HepG2 (cell line): Measurements from ENCODE around the gene RPS6KL1. TPM values are rescaled to one million over a fixed set of nuclear protein-coding genes. Genes with fewer than 3 reads are reported as not detected.

Experiments
- ATF2 ChIP-seq: sonication (generic); formaldehyde crosslinking; IDR thresholded peaks from 2 replicates; pipeline ENCODE4 v1.4.0; 2020; ENCODE audit warnings: missing genetic modification reagents
- CBFB ChIP-seq: sonication (generic); formaldehyde crosslinking; IDR thresholded peaks from 2 replicates; pipeline ENCODE4 v1.4.0; 2020; ENCODE audit warnings: missing genetic modification reagents
- CBX1 ChIP-seq: IDR thresholded peaks from one replicate; pipeline ENCODE4 v1.6.1; 2016; ENCODE audit warnings: antibody characterized with exemption, low read depth
- CSRNP1 ChIP-seq: sonication (generic); formaldehyde crosslinking; IDR thresholded peaks from 2 replicates; pipeline ENCODE4 v1.8.1; 2023; ENCODE audit warnings: mild to moderate bottlenecking, missing genetic modification reagents
- FOXK2 ChIP-seq: fragments of 450-650 bp; IDR thresholded peaks from 2 replicates; pipeline ENCODE4 v1.6.1; 2016
- HOMEZ ChIP-seq: IDR thresholded peaks from 2 replicates; pipeline ENCODE4 v1.6.1; 2016; ENCODE audit warnings: low read depth
- MED8 ChIP-seq: sonication (generic); formaldehyde crosslinking; IDR thresholded peaks from 2 replicates; pipeline ENCODE4 v1.8.1; 2023; ENCODE audit warnings: mild to moderate bottlenecking, missing genetic modification reagents; ENCODE audit not compliant: insufficient replicate concordance
- MEF2D ChIP-seq: sonication (generic); formaldehyde crosslinking; IDR thresholded peaks from 2 replicates; pipeline ENCODE4 v1.5.1; 2020; ENCODE audit warnings: mild to moderate bottlenecking, missing genetic modification reagents
- MIER3 ChIP-seq: IDR thresholded peaks from 2 replicates; pipeline ENCODE4 v1.6.1; 2016; ENCODE audit warnings: missing compliant biosample characterization, borderline replicate concordance
- NBN ChIP-seq: fragments of 450-650 bp; conservative IDR thresholded peaks from 2 replicates; pipeline ENCODE4 v1.6.1; 2017
- NFKB2 ChIP-seq: sonication (generic); formaldehyde crosslinking; IDR thresholded peaks from 2 replicates; pipeline ENCODE4 v1.4.0; 2020; ENCODE audit warnings: missing genetic modification reagents, borderline replicate concordance
- POLR2G ChIP-seq: fragments of 200-400 bp; formaldehyde crosslinking; IDR thresholded peaks from 2 replicates; pipeline ENCODE4 v1.6.1; 2018; ENCODE audit warnings: mild to moderate bottlenecking, low read depth, low read length, moderate library complexity
- SP5 ChIP-seq: IDR thresholded peaks from 2 replicates; pipeline ENCODE4 v1.6.1; 2016; ENCODE audit warnings: low read depth, borderline replicate concordance
- SRSF1 ChIP-seq: fragments of 200-400 bp; formaldehyde crosslinking; optimal IDR thresholded peaks from 2 replicates; pipeline ENCODE3; 2017; ENCODE audit warnings: mild to moderate bottlenecking, low read depth, low read length, moderate library complexity
- TBX2 ChIP-seq: sonication (generic); formaldehyde crosslinking; IDR thresholded peaks from 2 replicates; pipeline ENCODE4 v1.5.0; 2020; ENCODE audit warnings: missing genetic modification reagents, mild to moderate bottlenecking, borderline replicate concordance
- XRCC5 ChIP-seq: fragments of 200-400 bp; formaldehyde crosslinking; optimal IDR thresholded peaks from 2 replicates; pipeline ENCODE3; 2017; ENCODE audit warnings: mild to moderate bottlenecking, low read length
- ZFP36 ChIP-seq: fragments of 150-350 bp; IDR thresholded peaks from 2 replicates; pipeline ENCODE4 v1.6.1; 2018; ENCODE audit warnings: borderline replicate concordance, low read length, low read depth; ENCODE audit not compliant: partially characterized antibody
- ZFP36L2 ChIP-seq: sonication (generic); formaldehyde crosslinking; IDR thresholded peaks from 2 replicates; pipeline ENCODE4 v1.4.0; 2020; ENCODE audit warnings: missing genetic modification reagents
- ZNF234 ChIP-seq: sonication (generic); formaldehyde crosslinking; conservative IDR thresholded peaks from 2 replicates; pipeline ENCODE4 v1.5.1; 2020; ENCODE audit warnings: mild to moderate bottlenecking, missing genetic modification reagents
- ZNF337 ChIP-seq: sonication (generic); formaldehyde crosslinking; IDR thresholded peaks from 2 replicates; pipeline ENCODE4 v1.5.1; 2020; ENCODE audit warnings: missing genetic modification reagents, low read depth, mild to moderate bottlenecking, borderline replicate concordance
- ZNF430 ChIP-seq: sonication (generic); formaldehyde crosslinking; IDR thresholded peaks from 2 replicates; pipeline ENCODE4 v1.9.0; 2021; ENCODE audit warnings: mild to moderate bottlenecking, missing genetic modification reagents
- ZNF468 ChIP-seq: sonication (generic); formaldehyde crosslinking; IDR thresholded peaks from 2 replicates; pipeline ENCODE4 v1.8.0; 2022; ENCODE audit warnings: mild to moderate bottlenecking, moderate library complexity, missing genetic modification reagents
- ZNF546 ChIP-seq: sonication (generic); formaldehyde crosslinking; conservative IDR thresholded peaks from 2 replicates; pipeline ENCODE4 v1.8.1; 2023; ENCODE audit warnings: mild to moderate bottlenecking, missing genetic modification reagents
- ZNF577 ChIP-seq: sonication (generic); formaldehyde crosslinking; IDR thresholded peaks from 2 replicates; pipeline ENCODE4 v1.4.0; 2020; ENCODE audit warnings: mild to moderate bottlenecking, low read depth, missing genetic modification reagents, borderline replicate concordance
- ZNF777 ChIP-seq: sonication (generic); formaldehyde crosslinking; IDR thresholded peaks from 2 replicates; pipeline ENCODE4 v1.4.0; 2020; ENCODE audit warnings: missing genetic modification reagents
- polyA plus RNA-seq, 8 experiments: library from polyadenylated mRNA; depleted of rRNA in 3 of 8; stranded (reverse) in 7 of 8; unstranded in 1 of 8; fragments of >200 nt; fragmentation: Illumina TruSeq in 4 of 8; extraction: Trizol in 4 of 8; gene quantifications; 2 replicates each; pipeline versions ENCODE4 v1.2.1 to v1.2.3, GENCODE V29; 2011 to 2016; ENCODE audit warnings: low read depth in 4 of 8, missing spikeins in 1 of 8, mixed read lengths in 1 of 8; ENCODE audit not compliant: insufficient read depth in 1 of 8
- total RNA-seq, 5 experiments: library from RNA; depleted of rRNA; stranded (reverse); fragments of >200 nt; fragmentation: Illumina TruSeq; extraction: Trizol; gene quantifications; 2 replicates each; pipeline ENCODE4 v1.2.3, GENCODE V29; 2016; ENCODE audit warnings: low read depth in 1 of 5
- TF ChIP-seq, protein P1 (sequence below): sonication (generic); formaldehyde crosslinking; IDR thresholded peaks from 2 replicates; pipeline ENCODE4 v1.4.0; 2020; ENCODE audit warnings: missing genetic modification reagents, borderline replicate concordance

The RPS6KL1 gene
- total and polyA plus RNA-seq, 2 of the 13 experiments (the other 11 are each of a cell fraction or from before 2014, with no cell fraction given), result 6.5 to 11.5 TPM

- TF ChIP-seq ZNF577 (CRISPR knock-in tag) (no peak), FOXK2 (peak; percentile 96), MIER3 (CRISPR knock-in tag) (peak; percentile 78; the same call in 1 of the 2 replicates), SP5 (CRISPR knock-in tag) (0 out of 2 replicates have a peak, but pooled peaks have one; percentile 13), ZNF430 (peak; percentile 81), ZNF546 (peak; percentile 89), ZNF234 (0 out of 2 replicates have a peak, but pooled peaks have one; percentile 30), XRCC5 (peak; percentile 81), CBFB (CRISPR knock-in tag) (peak; percentile 83), HOMEZ (CRISPR knock-in tag) (no peak), SRSF1 (peak; percentile 67), NFKB2 (peak; percentile 52; the same call in 1 of the 2 replicates), MEF2D (CRISPR knock-in tag) (peak; percentile 51; the same call in 1 of the 2 replicates), ZNF337 (CRISPR knock-in tag) (no peak), ZFP36L2 (no peak), ZFP36 (no peak), POLR2G (peak; percentile 83), ZNF777 (CRISPR knock-in tag) (peak; percentile 66), MED8 (CRISPR knock-in tag) (no peak), TBX2 (CRISPR knock-in tag) (peak; percentile 76; the same call in 1 of the 2 replicates), NBN (no peak), ZNF468 (peak; percentile 94; the same call in 1 of the 2 replicates), CSRNP1 (CRISPR knock-in tag) (peak; percentile 67; the same call in 1 of the 2 replicates), CBX1 (peak; percentile 84), ATF2 (CRISPR knock-in tag) (0 out of 2 replicates have a peak, but pooled peaks have one; percentile 17)
- TF ChIP-seq, protein P1, sequence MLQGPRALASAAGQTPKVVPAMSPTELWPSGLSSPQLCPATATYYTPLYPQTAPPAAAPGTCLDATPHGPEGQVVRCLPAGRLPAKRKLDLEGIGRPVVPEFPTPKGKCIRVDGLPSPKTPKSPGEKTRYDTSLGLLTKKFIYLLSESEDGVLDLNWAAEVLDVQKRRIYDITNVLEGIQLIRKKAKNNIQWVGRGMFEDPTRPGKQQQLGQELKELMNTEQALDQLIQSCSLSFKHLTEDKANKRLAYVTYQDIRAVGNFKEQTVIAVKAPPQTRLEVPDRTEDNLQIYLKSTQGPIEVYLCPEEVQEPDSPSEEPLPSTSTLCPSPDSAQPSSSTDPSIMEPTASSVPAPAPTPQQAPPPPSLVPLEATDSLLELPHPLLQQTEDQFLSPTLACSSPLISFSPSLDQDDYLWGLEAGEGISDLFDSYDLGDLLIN, result no peak
Measured at GRCh38 chr14:74881431-74882102, 41.5 kb downstream of the RPS6KL1 start, which contains the start of gene DLST (continued).
